ENCODE measurements around the gene CDC42EP4.

Gene CDC42EP4

DNA sequence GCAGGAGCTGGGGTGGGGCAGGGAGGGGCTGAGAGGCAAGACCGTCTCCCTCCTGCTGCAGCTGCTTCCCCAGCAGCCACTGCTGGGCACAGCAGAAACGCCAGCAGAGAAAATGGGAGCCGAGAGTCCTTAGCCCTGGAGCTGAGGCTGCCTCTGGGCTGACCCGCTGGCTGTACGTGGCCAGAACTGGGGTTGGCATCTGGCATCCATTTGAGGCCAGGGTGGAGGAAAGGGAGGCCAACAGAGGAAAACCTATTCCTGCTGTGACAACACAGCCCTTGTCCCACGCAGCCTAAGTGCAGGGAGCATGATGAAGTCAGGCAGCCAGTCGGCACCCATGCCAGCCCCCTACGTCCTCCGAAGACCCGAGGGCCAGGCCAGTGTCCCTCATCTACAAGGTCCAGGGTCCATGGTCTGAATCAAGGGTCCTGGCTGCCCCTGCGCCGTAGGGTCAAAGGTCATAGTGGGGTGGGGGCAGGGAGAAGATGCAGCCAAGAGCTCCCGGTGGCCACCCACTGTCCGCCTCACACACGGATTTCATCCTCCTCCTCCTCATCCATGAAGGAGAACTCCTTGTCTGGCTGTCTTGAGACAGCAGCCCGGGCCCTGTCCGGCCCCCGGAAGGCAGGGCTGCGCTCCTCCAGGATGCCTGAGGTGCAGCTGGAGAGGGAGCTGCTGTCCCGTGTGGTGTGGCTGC, 26.7 kb downstream of the CDC42EP4 start:
- intact Hi-C loops (cut with DNase I): no loop called here
- peak in 1 of 10 donors; percentile 61 for DNase-seq

GRCh38 chr17:73284354-73284753, 27.4 kb downstream of the CDC42EP4 start:
- intact Hi-C loops (cut with DNase I): no loop called here

DNA sequence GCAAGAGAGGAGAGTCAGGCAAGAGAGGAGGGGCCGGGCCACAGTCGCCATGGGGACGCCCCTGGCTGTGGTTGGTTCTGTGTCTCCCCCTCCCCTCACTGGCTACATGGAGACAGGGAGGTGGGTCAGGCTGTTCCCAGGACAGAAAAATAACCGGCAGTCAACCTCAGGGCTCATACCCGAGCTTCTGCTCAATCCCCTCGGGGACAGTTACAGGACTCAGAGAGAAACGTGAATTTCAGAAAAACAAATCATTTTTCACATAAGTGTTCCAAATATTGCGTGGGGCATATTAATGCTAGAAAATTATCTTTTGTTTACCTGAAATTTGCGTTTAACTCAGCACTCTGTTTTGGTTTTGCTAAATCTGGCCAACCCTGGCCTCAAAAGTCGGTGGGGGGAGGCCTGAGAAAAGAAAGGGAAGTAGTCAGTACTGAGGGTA, 27.9 kb downstream of the CDC42EP4 start:
- DNase-seq: peak in 2 of 10 donors; percentile 39 to 82
- intact Hi-C loops (cut with DNase I): no loop called here

More at GRCh38 chr17:73284354-73284753, 27.4 kb downstream of the CDC42EP4 start:
- no peak for DNase-seq

GRCh38 chr17:73283250-73283649, 28.6 kb downstream of the CDC42EP4 start:
- DNase-seq: peak in 1 of 10 donors; percentile 20
- intact Hi-C loops (cut with DNase I): no loop called here

DNA sequence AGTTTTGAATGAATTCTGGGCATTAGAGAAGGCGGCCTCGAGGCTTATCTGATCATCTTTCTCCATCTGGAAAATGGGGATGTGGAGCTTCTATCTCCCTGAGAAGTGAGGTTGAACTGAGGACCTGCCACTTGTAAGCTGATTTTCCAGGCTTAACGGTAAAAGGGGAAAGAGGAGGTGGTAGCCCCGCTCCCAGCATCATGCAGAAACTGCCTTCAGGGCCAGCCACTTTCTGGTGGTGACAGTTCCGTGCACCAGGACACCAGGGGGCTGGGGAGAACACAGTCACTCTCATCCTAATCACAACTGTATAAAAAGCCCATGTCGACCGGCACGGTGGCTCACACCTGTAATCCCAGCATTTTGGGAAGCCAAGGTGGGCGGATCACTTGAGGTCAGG, 29.2 kb downstream of the CDC42EP4 start:
- no peak for DNase-seq
- intact Hi-C loops (cut with DNase I): no loop called here

GRCh38 chr17:73281928-73282327, 29.9 kb downstream of the CDC42EP4 start:
- DNase-seq: peak in 1 of 10 donors; percentile 2
- intact Hi-C loops (cut with DNase I): no loop called here

DNA sequence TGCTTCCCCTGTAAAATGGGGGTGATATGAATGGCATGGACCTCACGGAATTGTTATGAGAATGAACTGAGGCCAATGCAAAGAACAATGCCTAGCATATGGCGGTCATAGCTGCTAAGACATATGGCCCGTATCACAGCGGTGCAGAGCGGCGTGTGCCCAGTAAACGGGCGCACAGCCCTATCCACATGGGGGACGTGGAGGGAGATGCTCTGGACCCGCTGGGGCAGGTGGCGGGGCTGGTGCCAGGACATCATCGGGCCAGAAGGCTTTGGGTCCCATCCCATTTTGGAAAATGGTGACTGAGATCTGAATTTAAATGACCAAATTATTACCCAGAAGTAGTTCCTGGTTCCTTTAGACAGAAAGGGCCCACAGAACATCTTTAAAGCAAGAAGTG, 31.6 kb downstream of the CDC42EP4 start:
- intact Hi-C loops (cut with DNase I): no loop called here
- no peak for DNase-seq

GRCh38 chr17:73279704-73280103, 32.1 kb downstream of the CDC42EP4 start:
- peak in 1 of 10 donors; percentile 63 for DNase-seq
- intact Hi-C loops (cut with DNase I): no loop called here

- peak in 1 of 10 donors; percentile 47 for DNase-seq
- intact Hi-C loops (cut with DNase I): no loop called here
Observed at GRCh38 chr17:73278465-73279453, 33.0 kb downstream of the CDC42EP4 start.

DNA sequence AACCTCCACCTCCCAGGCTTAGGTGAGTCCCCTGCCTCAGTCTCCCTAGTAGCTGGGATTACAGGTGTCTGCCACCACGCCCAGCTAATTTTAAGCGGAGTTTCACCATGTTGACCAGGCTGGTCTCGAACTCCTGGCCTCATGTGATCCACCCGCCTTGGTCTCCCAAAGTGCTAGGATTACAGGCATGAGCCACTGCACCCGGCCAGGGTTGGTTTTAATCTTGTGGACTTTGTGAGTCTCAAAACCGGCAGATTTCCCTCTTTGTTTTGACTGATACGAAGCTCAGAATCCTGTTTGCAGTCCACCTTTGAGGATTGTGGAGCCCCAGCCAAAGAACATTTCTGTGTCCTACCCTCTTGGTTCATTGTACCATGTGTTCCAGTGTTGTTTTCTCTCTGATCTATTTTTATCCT, 33.7 kb downstream of the CDC42EP4 start:
- intact Hi-C loops (cut with DNase I): no loop called here
- no peak for DNase-seq

GRCh38 chr17:73274490-73274889, 37.3 kb downstream of the CDC42EP4 start:
- DNase-seq: peak in 1 of 10 donors; percentile 52
- intact Hi-C loops (cut with DNase I): no loop called here

- intact Hi-C loops (cut with DNase I): no loop called here
- DNase-seq: peak in 4 of 10 donors; percentile 31 to 85 (median 48)
Observed at GRCh38 chr17:73272906-73273218, 38.9 kb downstream of the CDC42EP4 start.

GRCh38 chr17:73271072-73271471, 40.7 kb downstream of the CDC42EP4 start:
- DNase-seq: peak in 3 of 10 donors; percentile 57 to 65 (median 64)
- intact Hi-C loops (cut with DNase I): no loop called here

DNA sequence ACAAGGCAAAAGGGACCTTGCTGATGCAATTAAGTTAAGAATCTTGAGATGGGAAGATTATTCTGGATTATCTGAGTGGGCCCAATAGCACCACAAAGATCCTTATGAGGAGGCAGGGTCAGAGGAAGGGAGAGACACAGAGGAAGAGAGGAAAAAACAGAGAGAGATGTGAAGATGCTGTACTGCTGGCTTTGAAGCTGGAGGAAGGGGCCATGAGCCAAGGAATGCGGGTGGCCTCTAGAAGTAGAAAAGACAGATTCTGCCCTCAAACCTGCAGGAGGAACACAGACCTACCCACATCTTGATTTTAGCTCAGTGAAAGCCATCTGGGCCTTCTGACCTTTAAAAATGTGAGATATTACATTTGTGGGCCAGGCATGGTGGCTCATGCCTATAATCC, 42.0 kb downstream of the CDC42EP4 start:
- DNase-seq: peak in 1 of 10 donors; percentile 4
- intact Hi-C loops (cut with DNase I): no loop called here

- intact Hi-C loops (cut with DNase I): no loop called here
Observed at GRCh38 chr17:73269329-73269615, 42.5 kb downstream of the CDC42EP4 start.

DNA sequence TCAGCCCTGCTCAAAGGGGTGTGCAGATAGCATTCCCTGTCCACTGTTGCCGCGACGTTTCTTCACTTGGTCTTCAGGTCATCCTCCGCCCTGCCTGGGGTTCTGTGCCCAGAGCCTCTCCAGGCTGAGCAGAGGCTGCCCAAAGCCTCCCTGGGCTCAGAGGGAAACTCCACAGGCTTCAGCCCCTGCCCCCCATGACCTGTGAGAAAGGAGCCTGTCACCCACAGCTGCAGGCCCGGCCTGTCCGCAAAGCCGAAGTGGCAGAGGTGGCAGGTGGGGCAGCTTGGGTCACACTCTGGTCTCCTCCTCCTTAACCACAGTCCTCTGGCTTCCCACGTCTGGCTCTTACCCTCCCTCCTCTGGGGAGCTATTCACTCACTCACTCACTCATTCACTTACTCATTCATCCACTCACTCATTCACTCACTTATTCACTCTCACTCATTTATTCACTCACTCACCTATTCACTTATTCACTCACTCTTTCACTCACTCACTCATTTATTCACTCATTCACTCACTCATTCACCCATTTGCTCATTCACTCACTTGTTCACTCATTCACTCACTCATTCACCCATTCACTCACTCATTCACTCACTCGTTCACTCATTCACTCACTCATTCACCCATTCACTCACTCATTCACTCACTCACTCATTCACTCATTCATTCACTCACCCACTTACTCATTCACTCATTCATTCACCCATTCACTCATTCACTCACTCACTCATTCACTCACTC, 43.0 kb downstream of the CDC42EP4 start:
- intact Hi-C loops (cut with DNase I): no loop called here
- peak in 4 of 10 donors; percentile 15 to 61 (median 28) for DNase-seq

More at GRCh38 chr17:73269329-73269615, 42.5 kb downstream of the CDC42EP4 start:
- DNase-seq: no peak

DNA sequence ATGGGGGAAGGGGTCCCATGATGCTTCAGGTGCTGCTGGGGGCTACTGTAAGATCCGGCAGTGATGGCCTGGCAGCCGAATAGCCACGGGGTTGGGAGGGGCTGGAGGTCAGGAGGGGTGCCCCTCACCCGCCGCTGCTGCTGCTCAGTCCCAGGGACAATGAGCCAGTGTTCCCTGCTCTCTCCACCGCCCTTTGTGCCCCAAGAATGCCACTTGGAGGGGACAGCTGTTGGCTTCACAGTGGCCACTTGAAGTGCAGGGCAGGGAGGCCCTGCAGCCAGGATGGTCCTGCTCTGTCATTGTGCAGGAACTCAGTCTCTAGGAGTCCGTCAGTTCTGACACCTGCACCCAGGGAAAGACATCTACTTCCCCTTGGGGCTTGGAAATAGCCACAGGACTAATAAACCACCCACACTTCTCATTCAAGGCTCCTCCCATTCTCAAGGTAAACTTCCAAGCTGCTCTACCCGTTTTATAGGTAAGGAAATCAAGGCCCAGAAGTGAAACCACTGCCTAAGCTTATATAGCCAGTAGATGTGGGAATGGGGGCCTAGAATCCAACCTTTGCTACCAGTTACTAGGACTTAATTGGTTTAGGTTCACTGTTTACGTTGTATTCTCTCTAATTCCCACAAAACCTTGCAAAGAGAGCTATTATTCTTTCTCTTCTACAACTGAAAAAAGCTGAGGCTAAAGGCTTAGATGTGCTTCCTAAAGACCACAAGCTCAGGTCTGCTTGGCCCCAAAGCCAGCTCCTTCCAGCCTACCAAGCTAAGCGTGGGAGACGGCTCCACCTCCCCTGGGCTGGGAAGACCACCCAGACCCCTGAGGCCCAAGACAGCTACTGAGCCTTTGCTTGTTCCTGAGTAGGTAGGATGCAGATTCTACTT, 43.9 kb downstream of the CDC42EP4 start:
- DNase-seq: peak; percentile 49 to 97 (median 74)
- intact Hi-C loops (cut with DNase I): no loop called here

GRCh38 chr17:73266796-73267195, 45.0 kb downstream of the CDC42EP4 start:
- DNase-seq: peak in 3 of 10 donors; percentile 18 to 61 (median 50)
- intact Hi-C loops (cut with DNase I): no loop called here
